ENCODE data around the gene AOAH.
A peak's percentile ranks its signal among the peaks of the same experiment; 100 is the strongest.

The AOAH gene, protein sequence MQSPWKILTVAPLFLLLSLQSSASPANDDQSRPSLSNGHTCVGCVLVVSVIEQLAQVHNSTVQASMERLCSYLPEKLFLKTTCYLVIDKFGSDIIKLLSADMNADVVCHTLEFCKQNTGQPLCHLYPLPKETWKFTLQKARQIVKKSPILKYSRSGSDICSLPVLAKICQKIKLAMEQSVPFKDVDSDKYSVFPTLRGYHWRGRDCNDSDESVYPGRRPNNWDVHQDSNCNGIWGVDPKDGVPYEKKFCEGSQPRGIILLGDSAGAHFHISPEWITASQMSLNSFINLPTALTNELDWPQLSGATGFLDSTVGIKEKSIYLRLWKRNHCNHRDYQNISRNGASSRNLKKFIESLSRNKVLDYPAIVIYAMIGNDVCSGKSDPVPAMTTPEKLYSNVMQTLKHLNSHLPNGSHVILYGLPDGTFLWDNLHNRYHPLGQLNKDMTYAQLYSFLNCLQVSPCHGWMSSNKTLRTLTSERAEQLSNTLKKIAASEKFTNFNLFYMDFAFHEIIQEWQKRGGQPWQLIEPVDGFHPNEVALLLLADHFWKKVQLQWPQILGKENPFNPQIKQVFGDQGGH

GRCh38 chr7:36723951-36724664 lies at the start of gene AOAH:
Gene AOAH, minus strand, starts transcription at chr7:36724494. Its CDS starts 346 bp downstream, at chr7:36724148.
- DNase-seq = peak; percentile 83

- no peak for DNase-seq
Measured at GRCh38 chr7:36766451-36766850, 42.2 kb upstream of the AOAH start.

GRCh38 chr7:36765605-36766004 lies 41.3 kb upstream of the AOAH start:
- peak; percentile 37 for DNase-seq

DNA sequence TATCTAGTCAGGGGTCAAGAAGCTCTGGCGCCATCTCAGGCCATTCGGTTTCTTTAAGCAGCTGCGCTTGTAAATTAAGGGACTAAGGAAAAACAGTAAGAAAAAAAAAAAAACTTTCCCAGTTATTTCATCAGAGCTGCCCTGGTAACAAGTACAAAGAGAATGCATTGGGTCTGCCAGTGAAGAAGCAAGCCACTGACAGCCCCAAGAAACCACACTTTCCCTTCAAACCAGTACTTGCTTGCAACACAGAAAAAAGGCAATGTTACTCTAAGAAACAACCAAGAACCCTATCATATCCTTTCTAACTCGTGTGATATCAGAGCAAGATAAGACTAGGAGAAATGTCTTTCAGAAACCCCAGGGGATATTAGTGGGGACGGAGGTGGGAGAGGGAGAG lies 40.6 kb upstream of the AOAH start:
- peak; percentile 30 for DNase-seq

GRCh38 chr7:36763132-36763816 lies 39.0 kb upstream of the AOAH start:
- no peak for DNase-seq

DNA sequence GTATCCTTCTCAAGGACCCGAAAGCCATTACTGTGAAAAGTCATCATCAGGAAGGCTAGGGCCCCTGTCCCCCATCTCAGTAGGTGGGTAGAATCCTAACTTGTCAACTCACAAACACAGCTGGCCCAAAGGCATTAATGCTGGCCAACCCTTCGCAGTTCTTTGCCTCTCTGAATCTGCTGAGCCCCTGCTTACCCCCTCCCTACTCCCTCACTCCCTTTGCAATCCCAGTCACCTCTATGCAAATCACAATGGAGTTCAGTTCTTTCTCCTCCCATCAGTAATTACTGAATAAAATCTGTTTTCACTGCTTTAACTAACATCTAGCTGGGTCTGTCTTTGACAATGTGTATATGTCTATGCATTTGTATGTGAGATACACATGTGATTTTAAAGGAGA lies 38.1 kb upstream of the AOAH start:
- DNase-seq = no peak

DNA sequence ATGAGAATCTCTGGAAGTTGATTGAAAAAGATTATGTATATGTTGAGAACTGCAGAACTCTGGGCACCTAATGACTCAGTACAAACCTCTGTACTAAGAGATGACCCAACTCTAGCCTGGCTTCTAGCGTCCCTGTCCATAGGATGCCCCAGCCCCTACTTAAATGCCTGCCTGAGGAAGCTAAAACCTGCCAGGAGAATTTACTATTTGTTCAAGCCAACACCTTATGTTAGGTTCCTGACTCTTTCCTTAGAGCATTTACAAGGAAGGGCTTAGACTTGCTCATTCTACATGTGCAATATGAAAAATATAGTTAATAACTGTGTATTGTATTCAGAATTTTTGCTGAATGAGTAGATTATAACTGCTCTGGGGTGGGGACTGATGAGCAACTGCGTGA lies 37.5 kb upstream of the AOAH start:
- no peak for DNase-seq

DNA sequence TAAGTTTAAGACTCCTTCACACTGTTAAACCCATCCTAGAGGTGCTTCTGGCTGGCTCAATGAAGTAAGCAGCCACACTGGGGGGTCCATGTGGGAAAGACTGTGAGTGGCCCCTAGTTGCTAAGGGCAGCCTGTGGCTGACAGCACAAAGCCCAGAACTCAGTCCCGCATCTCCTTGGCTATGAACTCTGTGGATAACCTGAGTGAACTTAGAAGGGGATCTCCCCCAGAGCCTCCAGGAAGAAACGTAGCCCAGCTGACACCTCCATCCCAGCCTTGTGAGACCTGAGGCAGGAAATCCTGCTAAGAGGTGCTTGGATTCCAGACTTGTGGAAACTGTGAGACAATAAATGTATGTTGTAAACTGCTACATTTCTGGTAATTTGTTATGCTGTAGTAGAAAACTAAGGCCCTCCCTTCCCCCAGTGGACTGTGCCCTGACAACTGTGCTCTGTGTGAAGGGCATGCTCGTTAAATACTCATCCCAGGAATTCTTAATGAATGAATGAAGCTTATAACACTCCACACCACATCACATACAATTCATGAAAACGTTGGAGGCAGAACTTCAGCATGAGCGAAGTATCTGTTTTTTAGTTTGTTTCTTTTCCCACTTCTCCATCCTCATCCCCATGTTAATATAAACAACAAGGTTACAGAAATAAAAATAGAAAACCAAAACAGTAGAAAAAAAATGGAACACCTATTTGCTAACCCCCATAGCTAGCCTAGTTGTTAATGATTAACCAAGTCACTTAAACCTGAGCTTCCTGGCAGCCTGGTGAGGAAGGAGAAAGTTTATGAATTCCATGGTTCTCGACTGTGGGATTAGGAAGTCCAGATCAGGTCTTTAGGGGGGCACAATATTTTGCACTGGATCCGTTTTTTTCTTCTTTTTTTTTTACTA lies 36.8 kb upstream of the AOAH start:
- DNase-seq = no peak

GRCh38 chr7:36758879-36759278 lies 34.6 kb upstream of the AOAH start:
- DNase-seq = no peak

DNA sequence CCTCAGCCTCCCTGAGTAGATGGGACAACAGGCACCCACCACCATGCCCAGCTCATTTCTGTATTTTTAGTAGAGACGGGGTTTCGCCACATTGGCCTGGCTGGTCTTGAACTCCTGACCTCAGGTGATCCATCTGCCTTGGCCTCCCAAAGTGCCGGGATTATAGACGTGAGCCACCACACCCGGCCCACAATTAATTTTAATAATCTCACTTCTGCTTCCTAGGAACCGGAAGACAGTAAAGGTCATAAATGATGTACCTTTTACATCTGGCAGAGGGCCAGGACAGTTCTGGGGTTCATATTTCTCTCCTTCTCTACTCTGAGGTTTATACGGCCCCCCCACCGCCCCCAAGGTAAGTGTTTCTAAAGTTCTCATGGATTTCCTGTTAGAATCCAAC lies 31.2 kb upstream of the AOAH start:
- DNase-seq = no peak

- DNase-seq = no peak
Measured at GRCh38 chr7:36752026-36752711, 27.9 kb upstream of the AOAH start.

- DNase-seq = no peak
Measured at GRCh38 chr7:36750451-36750850, 26.2 kb upstream of the AOAH start.

DNA sequence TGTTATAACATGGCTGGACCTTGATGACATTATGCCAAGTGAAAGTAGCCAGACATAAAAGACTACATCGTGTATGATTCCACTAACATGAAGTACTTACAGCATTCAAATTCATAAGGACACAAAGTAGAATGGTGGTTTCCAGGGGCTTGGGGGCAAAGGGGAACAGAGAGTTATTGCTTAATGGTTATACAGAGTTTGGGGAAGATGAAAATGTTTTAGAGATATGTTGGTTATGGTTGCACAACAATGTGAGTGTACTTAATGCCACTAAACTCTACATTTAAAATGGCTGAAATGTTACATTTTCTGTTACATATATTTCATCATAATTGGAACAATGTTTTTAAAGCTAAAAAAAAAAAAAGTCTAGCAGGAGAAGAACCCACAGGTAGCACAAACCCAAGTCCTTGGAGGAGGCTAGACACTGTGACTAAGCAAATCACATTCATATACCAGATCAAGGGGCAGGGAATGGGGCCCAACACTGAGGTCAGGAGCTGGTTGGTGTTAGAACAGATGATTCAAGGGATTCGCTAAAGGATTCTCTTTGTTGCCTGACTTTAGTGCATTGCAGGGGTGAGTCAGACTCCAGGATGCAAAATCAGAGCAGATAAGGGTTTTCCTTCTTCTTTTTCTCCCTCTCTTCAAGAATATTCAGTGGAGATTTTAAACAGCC lies 25.1 kb upstream of the AOAH start:
- peak; percentile 66 for DNase-seq

GRCh38 chr7:36748017-36748487 lies 23.8 kb upstream of the AOAH start:
- peak; percentile 60 for DNase-seq

DNA sequence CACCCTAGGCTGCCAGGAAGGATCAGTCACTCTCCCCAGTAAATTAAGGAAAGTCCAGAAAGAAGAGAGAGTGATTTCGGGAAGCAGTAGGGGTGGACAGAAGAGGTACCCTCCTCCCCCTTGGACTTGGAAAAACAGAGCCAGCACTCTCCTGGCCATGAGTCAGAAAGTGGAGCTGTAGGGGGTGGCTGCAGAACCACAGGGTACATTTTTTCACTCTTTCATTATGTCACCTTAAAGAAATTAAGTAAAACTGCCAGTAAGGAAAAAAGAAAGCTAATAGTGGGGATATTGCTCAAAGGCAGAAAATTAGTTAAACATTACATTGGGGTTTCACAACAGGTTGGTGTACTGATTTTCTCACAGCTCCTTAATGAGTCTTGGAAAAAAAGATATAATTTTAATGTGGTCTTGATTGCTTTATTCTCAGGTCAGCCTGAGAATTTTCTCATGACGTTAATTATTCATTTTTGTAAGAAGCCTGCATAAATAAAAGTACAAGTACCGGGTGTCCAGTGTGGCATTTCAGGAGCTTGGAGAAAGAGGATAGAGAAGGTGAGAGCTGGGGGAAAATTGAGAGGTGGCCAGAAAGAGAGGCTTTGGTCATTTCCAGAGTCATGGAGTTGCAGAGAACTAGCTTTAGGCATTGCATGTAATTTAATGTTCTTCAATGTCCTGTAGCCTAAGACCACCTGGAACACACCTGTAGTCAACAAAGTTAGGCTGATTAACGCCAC lies 23.2 kb upstream of the AOAH start:
- no peak for DNase-seq

DNA sequence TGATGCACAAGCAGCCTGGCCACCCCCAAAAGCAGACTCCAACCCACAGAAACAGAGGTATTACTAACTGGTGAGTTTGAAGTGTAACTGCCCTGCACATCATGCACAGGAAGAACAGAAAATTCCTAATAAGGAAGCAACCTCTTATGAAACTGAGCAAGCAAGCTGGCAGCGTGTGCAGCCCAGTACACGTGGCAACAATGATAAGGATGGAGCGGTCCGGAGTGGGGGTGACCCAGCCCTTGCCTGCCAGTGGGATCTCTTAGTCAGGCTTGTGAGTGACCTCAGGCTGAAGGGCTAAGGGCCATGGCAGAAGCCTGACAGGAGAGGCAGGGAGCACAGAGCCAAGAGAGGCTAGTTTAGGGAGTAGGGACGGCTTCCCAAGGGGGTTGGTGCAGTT lies 22.1 kb upstream of the AOAH start:
- peak; percentile 83 for DNase-seq

- DNase-seq = peak; percentile 32
Measured at GRCh38 chr7:36742911-36743775, 18.8 kb upstream of the AOAH start.

GRCh38 chr7:36741866-36742265 lies 17.6 kb upstream of the AOAH start:
- DNase-seq = no peak

DNA sequence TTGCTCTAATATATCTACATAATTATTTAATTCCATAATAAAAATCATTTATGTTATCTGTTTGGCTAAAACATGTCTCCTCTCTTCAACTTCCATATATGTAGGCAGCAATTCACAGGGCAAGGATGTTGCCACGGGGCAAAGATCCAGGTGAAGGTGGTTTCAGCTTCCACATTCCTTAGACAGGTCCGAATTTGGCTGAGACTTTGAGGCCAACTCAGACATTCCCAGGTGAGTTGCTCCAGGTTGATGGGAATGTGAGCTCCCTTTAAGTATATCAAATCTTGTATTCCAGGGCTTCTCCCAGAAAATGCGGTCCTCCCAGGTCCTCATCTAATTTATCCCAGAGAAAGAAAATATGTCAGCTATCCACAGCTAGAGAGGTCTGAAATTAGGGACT lies 15.1 kb upstream of the AOAH start:
- DNase-seq = no peak
